Neural progenitor cell (in vitro differentiated cells): ENCODE results near the gene CPNE1. TPM values are rescaled to one million over a fixed set of nuclear protein-coding genes. Genes with fewer than 3 reads are reported as not detected.

Source experiments
- DNase-seq: peaks from one replicate; pipeline ENCODE4 v3.0.0-alpha.2; 2016; ENCODE audit warnings: low spot score
- H2AFZ ChIP-seq: fragments of 200-600 bp; sonication (generic); replicated peaks from 2 replicates; pipeline ENCODE4 v1.6.1; 2016; ENCODE audit warnings: antibody characterized with exemption
- H3F3A ChIP-seq: fragments of 200-600 bp; sonication (generic); 2 replicates; pipeline ENCODE4 v1.6.1; 2016; ENCODE audit warnings: antibody characterized with exemption, low read depth
- H3K27ac ChIP-seq: fragments of 200-600 bp; sonication (generic); 2 replicates; pipeline ENCODE4 v1.5.1; 2016; ENCODE audit warnings: mild to moderate bottlenecking
- H3K27me3 ChIP-seq: fragments of 200-600 bp; sonication (generic); 2 replicates; pipeline ENCODE4 v1.6.1; 2016; ENCODE audit warnings: mild to moderate bottlenecking, moderate library complexity
- H3K36me3 ChIP-seq: fragments of 200-600 bp; sonication (generic); 2 replicates; pipeline ENCODE4 v1.5.1; 2016
- H3K4me1 ChIP-seq: fragments of 200-600 bp; sonication (generic); 2 replicates; pipeline ENCODE4 v1.6.1; 2016; ENCODE audit warnings: mixed run types
- H3K4me2 ChIP-seq: fragments of 200-600 bp; sonication (generic); 2 replicates; pipeline ENCODE4 v1.6.1; 2016
- H3K4me3 ChIP-seq: fragments of 200-600 bp; sonication (generic); 2 replicates; pipeline ENCODE4 v1.5.1; 2016
- H3K79me2 ChIP-seq: fragments of 200-600 bp; sonication (generic); 2 replicates; pipeline ENCODE4 v1.6.1; 2016; ENCODE audit warnings: low read depth
- H3K9ac ChIP-seq: fragments of 200-600 bp; sonication (generic); 2 replicates; pipeline ENCODE4 v1.6.1; 2016
- H3K9me3 ChIP-seq: fragments of 200-600 bp; sonication (generic); 2 replicates; pipeline ENCODE4 v1.5.1; 2016; ENCODE audit warnings: low read depth
- H4K20me1 ChIP-seq: fragments of 200-600 bp; sonication (generic); 2 replicates; pipeline ENCODE4 v1.6.1; 2016; ENCODE audit warnings: low read depth
- H3K27ac Mint-ChIP-seq: 3 replicates; pipeline ENCODE4 v1.8.0; 2021; ENCODE audit warnings: mixed read lengths
- H3K27me3 Mint-ChIP-seq: 2 replicates; pipeline ENCODE4 v1.8.0; 2022; ENCODE audit warnings: low read depth, mild to moderate bottlenecking, inconsistent platforms, moderate library complexity, mixed read lengths; ENCODE audit not compliant: insufficient read depth
- H3K36me3 Mint-ChIP-seq: 3 replicates; pipeline ENCODE4 v1.8.0; 2021; ENCODE audit warnings: mixed read lengths
- H3K4me1 Mint-ChIP-seq: 3 replicates; pipeline ENCODE4 v1.8.0; 2021; ENCODE audit warnings: mixed read lengths
- H3K4me3 Mint-ChIP-seq: 3 replicates; pipeline ENCODE4 v1.8.0; 2021; ENCODE audit warnings: mild to moderate bottlenecking, moderate library complexity, mixed read lengths
- H3K9me3 Mint-ChIP-seq: 3 replicates; pipeline ENCODE4 v1.8.0; 2020; ENCODE audit warnings: mixed read lengths
- CTCF ChIP-seq: fragments of 200-600 bp; sonication (generic); IDR thresholded peaks from 2 replicates; pipeline ENCODE4 v1.5.1; 2017; ENCODE audit warnings: antibody characterized with exemption, mild to moderate bottlenecking
- EZH2 ChIP-seq: fragments of 200-600 bp; sonication (generic); IDR thresholded peaks from 2 replicates; pipeline ENCODE4 v1.6.1; 2017; ENCODE audit warnings: antibody characterized with exemption, mild to moderate bottlenecking, moderate library complexity
- EZH2phosphoT487 ChIP-seq: fragments of 200-600 bp; sonication (generic); IDR thresholded peaks from 2 replicates; pipeline ENCODE4 v1.6.1; 2017; ENCODE audit warnings: antibody characterized with exemption
- total RNA-seq: library from RNA; depleted of rRNA; stranded (reverse); fragments of >200 nt; gene quantifications from 2 replicates; pipeline ENCODE4 v1.2.3, GENCODE V29; 2015; ENCODE audit warnings: low replicate concordance

The CPNE1 gene
- total RNA-seq, 1 donor from 2014 or later: 140 TPM

GRCh38 chr20:35663516-35664465 lies 909 bp downstream of the CPNE1 start:
- peak overlapping the region; percentile 97 for H3K9ac ChIP-seq
- peak; percentile 79 for DNase-seq
- peaks cover 25% of the 10 kb centered on the region for H3K4me1 Mint-ChIP-seq

GRCh38 chr20:35662551-35662950 lies 2.1 kb downstream of the CPNE1 start:
- H3K79me2 ChIP-seq: peaks cover 72% of the 10 kb centered on the region
- H3K4me2 ChIP-seq: peak overlapping the region; percentile 98
- H3K36me3 ChIP-seq: no peaks in the 10 kb centered on the region
- peak overlapping the region; percentile 77 for H3K4me3 ChIP-seq
- H3K4me1 Mint-ChIP-seq: peaks cover 25% of the 10 kb centered on the region
- H3K4me1 ChIP-seq: peaks cover 26% of the 10 kb centered on the region
- no peak for DNase-seq
- H3K9me3 ChIP-seq: no peaks in the 10 kb centered on the region
- H3F3A ChIP-seq: peaks cover 10% of the 10 kb centered on the region
- H3K27ac ChIP-seq: no peak overlapping the region
- TF ChIP-seq EZH2: no peak
- no peak for TF ChIP-seq EZH2phosphoT487
- H3K27me3 Mint-ChIP-seq: peaks cover 5% of the 10 kb centered on the region
- H4K20me1 ChIP-seq: peaks cover 68% of the 10 kb centered on the region
- peaks cover 26% of the 10 kb centered on the region for H3K36me3 Mint-ChIP-seq
- peak overlapping the region; percentile 97 for H3K4me3 Mint-ChIP-seq
- H3K27me3 ChIP-seq: no peaks in the 10 kb centered on the region
- H3K27ac Mint-ChIP-seq: no peak overlapping the region
- H3K9ac ChIP-seq: peak overlapping the region; percentile 97
- no peak overlapping the region for H2AFZ ChIP-seq
- peaks cover 17% of the 10 kb centered on the region for H3K9me3 Mint-ChIP-seq

More at GRCh38 chr20:35663516-35664465, 909 bp downstream of the CPNE1 start:
- Histone ChIP-seq H3K36me3 (no peaks in the 10 kb centered on the region), H3K9me3 (no peaks in the 10 kb centered on the region), H3K27me3 (no peaks in the 10 kb centered on the region), H3K4me1 (peaks cover 26% of the 10 kb centered on the region), H3K4me3 (peak overlapping the region; percentile 77), H3K27ac (peak overlapping the region; percentile 84), H3F3A (peaks cover 10% of the 10 kb centered on the region), H2AFZ (peak overlapping the region; percentile 59), H3K79me2 (peaks cover 59% of the 10 kb centered on the region), H3K4me2 (peak overlapping the region; percentile 98), H4K20me1 (peaks cover 55% of the 10 kb centered on the region)
- TF ChIP-seq EZH2 (no peak), EZH2phosphoT487 (no peak), CTCF (no peak)
- H3K4me3 Mint-ChIP-seq: peak overlapping the region; percentile 97
- H3K27ac Mint-ChIP-seq: peak overlapping the region; percentile 100
- H3K27me3 Mint-ChIP-seq: peaks cover 5% of the 10 kb centered on the region
- peaks cover 25% of the 10 kb centered on the region for H3K36me3 Mint-ChIP-seq
- H3K9me3 Mint-ChIP-seq: peaks cover 14% of the 10 kb centered on the region

- peaks cover 21% of the 10 kb centered on the region for H3K9me3 Mint-ChIP-seq
- H3K36me3 Mint-ChIP-seq: peaks cover 30% of the 10 kb centered on the region
- H3K27ac ChIP-seq: no peak overlapping the region
- peaks cover 5% of the 10 kb centered on the region for H3K27me3 Mint-ChIP-seq
- H3K27me3 ChIP-seq: no peaks in the 10 kb centered on the region
- H2AFZ ChIP-seq: no peak overlapping the region
- peaks cover 26% of the 10 kb centered on the region for H3K4me1 ChIP-seq
- H4K20me1 ChIP-seq: peaks cover 74% of the 10 kb centered on the region
- H3K9ac ChIP-seq: peak overlapping the region; percentile 97
- peaks cover 10% of the 10 kb centered on the region for H3F3A ChIP-seq
- H3K27ac Mint-ChIP-seq: no peak overlapping the region
- peaks cover 25% of the 10 kb centered on the region for H3K4me1 Mint-ChIP-seq
- H3K9me3 ChIP-seq: no peaks in the 10 kb centered on the region
- no peaks in the 10 kb centered on the region for H3K36me3 ChIP-seq
- H3K4me2 ChIP-seq: peak overlapping the region; percentile 98
- no peak for DNase-seq
- H3K79me2 ChIP-seq: peaks cover 78% of the 10 kb centered on the region
- TF ChIP-seq EZH2phosphoT487 (no peak), CTCF (no peak), EZH2 (no peak)
- peak overlapping the region; percentile 77 for H3K4me3 ChIP-seq
- peak overlapping the region; percentile 97 for H3K4me3 Mint-ChIP-seq
These were observed 2.8 kb downstream of the CPNE1 start for GRCh38 chr20:35661908-35662307.
